Activated B cell treated with CpG ODN at 0.5 μM for 24 hours (primary cell): ENCODE results near the gene CAMKMT. TPM values are rescaled to one million over a fixed set of nuclear protein-coding genes. Genes with fewer than 3 reads are reported as not detected.

Experiments used
- ATAC-seq: fragments of 200-7000 bp; cut with Tn5 transposase; one replicate; pipeline ENCODE4 v1.10.0; 2021; ENCODE audit warnings: low read depth, mild to moderate bottlenecking, moderate library complexity
- CTCF ChIA-PET: fragments of 350-600 bp; sonication (Branson Sonifier 250); formaldehyde crosslinking; loops from one replicate; lab custom pipeline; 2021; ENCODE audit warnings: antibody characterized with exemption; lab: Charles Lee
- POLR2A ChIA-PET: fragments of 350-600 bp; sonication (Branson Sonifier 250); formaldehyde crosslinking; loops from one replicate; lab custom pipeline; 2021; ENCODE audit warnings: antibody characterized with exemption; lab: Charles Lee
- DNase-seq: peaks from one replicate; pipeline ENCODE4 v3.0.0; 2022
- H3K27ac Mint-ChIP-seq: one replicate; pipeline ENCODE4 v1.8.0; 2020; ENCODE audit warnings: mixed read lengths
- H3K27me3 Mint-ChIP-seq: one replicate; pipeline ENCODE4 v1.8.0; 2021; ENCODE audit warnings: mixed read lengths
- H3K36me3 Mint-ChIP-seq: one replicate; pipeline ENCODE4 v1.8.0; 2021; ENCODE audit warnings: low read depth, mixed read lengths
- H3K4me1 Mint-ChIP-seq: one replicate; pipeline ENCODE4 v1.8.0; 2021; ENCODE audit warnings: mixed read lengths
- H3K4me3 Mint-ChIP-seq: one replicate; pipeline ENCODE4 v1.8.0; 2020; ENCODE audit warnings: mild to moderate bottlenecking, mixed read lengths
- H3K9me3 Mint-ChIP-seq: one replicate; pipeline ENCODE4 v1.8.0; 2020; ENCODE audit warnings: mixed read lengths
- intact Hi-C: fragments of 100-400 bp; cut with micrococcal nuclease; formaldehyde crosslinking; loops from one replicate; pipeline ENCODE4 v1.15.1; 2024
- total RNA-seq: library from RNA; stranded (reverse); gene quantifications from 2 replicates; pipeline ENCODE4 v1.2.3, GENCODE V29; 2022
- TF ChIP-seq, protein P1 (sequence below): fragments of 200-600 bp; IDR thresholded peaks from one replicate; pipeline ENCODE4 v1.8.0; 2022; ENCODE audit warnings: antibody characterized with exemption, mild to moderate bottlenecking

The CAMKMT gene
- total RNA-seq, 1 donor from 2014 or later, result 21.2 TPM

DNA sequence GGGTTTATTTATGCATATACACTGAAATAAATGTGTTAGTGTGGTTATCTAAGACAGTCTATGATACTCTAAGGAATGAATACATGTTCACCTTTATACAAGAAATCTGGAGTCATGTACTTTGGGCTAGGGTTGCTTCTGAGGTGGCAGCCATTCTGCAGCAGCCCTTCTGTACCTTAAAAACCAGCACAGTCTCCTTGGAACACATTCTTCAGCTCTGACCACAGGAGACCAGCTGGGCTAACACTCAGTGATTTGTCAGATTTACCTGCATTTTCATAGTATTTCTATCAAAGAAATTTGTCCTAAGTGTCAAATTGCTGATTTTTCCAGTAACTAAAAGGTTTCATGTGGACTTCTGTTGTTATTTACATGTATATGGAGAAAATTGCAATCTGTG lies 167.7 kb downstream of the CAMKMT start:
- Mint-ChIP-seq H3K4me1 (peaks cover 5% of the 10 kb centered on the region), H3K9me3 (peaks cover 11% of the 10 kb centered on the region), H3K36me3 (peaks cover 14% of the 10 kb centered on the region), H3K4me3 (no peak overlapping the region), H3K27me3 (no peaks in the 10 kb centered on the region), H3K27ac (no peak overlapping the region)
- TF ChIP-seq, protein P1, sequence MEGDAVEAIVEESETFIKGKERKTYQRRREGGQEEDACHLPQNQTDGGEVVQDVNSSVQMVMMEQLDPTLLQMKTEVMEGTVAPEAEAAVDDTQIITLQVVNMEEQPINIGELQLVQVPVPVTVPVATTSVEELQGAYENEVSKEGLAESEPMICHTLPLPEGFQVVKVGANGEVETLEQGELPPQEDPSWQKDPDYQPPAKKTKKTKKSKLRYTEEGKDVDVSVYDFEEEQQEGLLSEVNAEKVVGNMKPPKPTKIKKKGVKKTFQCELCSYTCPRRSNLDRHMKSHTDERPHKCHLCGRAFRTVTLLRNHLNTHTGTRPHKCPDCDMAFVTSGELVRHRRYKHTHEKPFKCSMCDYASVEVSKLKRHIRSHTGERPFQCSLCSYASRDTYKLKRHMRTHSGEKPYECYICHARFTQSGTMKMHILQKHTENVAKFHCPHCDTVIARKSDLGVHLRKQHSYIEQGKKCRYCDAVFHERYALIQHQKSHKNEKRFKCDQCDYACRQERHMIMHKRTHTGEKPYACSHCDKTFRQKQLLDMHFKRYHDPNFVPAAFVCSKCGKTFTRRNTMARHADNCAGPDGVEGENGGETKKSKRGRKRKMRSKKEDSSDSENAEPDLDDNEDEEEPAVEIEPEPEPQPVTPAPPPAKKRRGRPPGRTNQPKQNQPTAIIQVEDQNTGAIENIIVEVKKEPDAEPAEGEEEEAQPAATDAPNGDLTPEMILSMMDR, result no peak
- intact Hi-C loops, result no loop called here
- ChIA-PET POLR2A (no interaction called here), CTCF (no interaction called here)
- ATAC-seq (no peak), DNase-seq (no peak)

DNA sequence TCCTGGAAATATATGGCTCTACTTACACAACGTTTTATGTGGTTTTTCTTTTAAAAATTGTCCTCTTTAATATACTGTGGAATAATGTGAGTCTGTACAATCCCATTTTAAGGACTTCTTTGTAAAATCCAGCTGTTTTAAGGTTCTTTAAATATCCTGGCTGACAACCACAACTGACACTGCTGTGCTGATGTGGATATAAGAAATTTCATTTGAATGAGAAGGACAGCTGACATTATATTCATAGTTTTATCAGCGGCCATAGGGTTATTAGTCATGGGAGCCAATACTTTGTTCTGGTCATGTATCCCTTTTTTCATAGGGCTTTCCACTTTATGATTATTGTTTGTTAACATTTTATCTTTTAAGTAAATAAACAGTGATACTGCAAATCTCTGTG lies 169.5 kb downstream of the CAMKMT start:
- POLR2A ChIA-PET, result no interaction called here
- intact Hi-C loops, result no loop called here
- ATAC-seq, result no peak

DNA sequence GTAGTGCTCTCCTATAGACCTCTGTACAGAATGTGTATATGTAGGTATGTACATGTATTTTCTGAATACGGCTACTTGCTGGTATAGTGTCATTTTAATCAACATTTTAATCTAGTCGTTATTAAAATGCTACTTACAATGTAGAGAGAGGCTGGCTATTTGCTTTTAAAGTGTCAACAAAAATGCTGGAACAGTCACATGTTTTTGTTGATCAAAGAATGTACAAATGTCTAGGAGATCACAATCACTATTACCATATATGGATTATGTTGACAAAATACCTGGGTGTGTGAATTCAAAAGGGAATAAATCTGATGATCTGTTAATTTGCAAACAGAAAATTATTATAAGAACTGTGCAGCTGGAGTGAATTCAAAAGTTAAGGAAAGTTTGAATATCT lies 170.3 kb downstream of the CAMKMT start:
- peaks cover 9% of the 10 kb centered on the region for H3K4me1 Mint-ChIP-seq
- CTCF ChIA-PET, result no interaction called here
- TF ChIP-seq, protein P1, result no peak
- peaks cover 17% of the 10 kb centered on the region for H3K36me3 Mint-ChIP-seq
- intact Hi-C loops, result no loop called here
- DNase-seq (no peak), ATAC-seq (no peak)
- H3K27me3 Mint-ChIP-seq, result no peaks in the 10 kb centered on the region
- H3K27ac Mint-ChIP-seq, result no peak overlapping the region
- POLR2A ChIA-PET, result interaction anchor here (0.7 kb wide), 1 partner anchor 107 kb away, joined by 4 read pairs; no protein-coding TSS in a partner anchor
- no peak overlapping the region for H3K4me3 Mint-ChIP-seq
- peaks cover 15% of the 10 kb centered on the region for H3K9me3 Mint-ChIP-seq

More for the DNA sequence above, 169.5 kb downstream of the CAMKMT start:
- Mint-ChIP-seq H3K27me3 (no peaks in the 10 kb centered on the region), H3K9me3 (peaks cover 11% of the 10 kb centered on the region), H3K36me3 (peaks cover 17% of the 10 kb centered on the region), H3K27ac (no peak overlapping the region), H3K4me3 (no peak overlapping the region), H3K4me1 (peaks cover 5% of the 10 kb centered on the region)
- CTCF ChIA-PET, result no interaction called here
- TF ChIP-seq, protein P1, result no peak
- no peak for DNase-seq

- H3K27ac Mint-ChIP-seq, result no peak overlapping the region
- POLR2A ChIA-PET, result no interaction called here
- peaks cover 9% of the 10 kb centered on the region for H3K4me1 Mint-ChIP-seq
- DNase-seq, result no peak
- H3K9me3 Mint-ChIP-seq, result peaks cover 18% of the 10 kb centered on the region
- H3K27me3 Mint-ChIP-seq, result no peaks in the 10 kb centered on the region
- CTCF ChIA-PET, result no interaction called here
- ATAC-seq, result no peak
- peaks cover 17% of the 10 kb centered on the region for H3K36me3 Mint-ChIP-seq
- TF ChIP-seq, protein P1, result no peak
- no peak overlapping the region for H3K4me3 Mint-ChIP-seq
- intact Hi-C loops, result no loop called here
These were observed 171.8 kb downstream of the CAMKMT start for GRCh38 chr2:44533508-44533907.

GRCh38 chr2:44535376-44535775 lies 173.6 kb downstream of the CAMKMT start:
- Mint-ChIP-seq H3K27ac (no peak overlapping the region), H3K4me1 (peaks cover 9% of the 10 kb centered on the region), H3K36me3 (peaks cover 17% of the 10 kb centered on the region), H3K27me3 (no peaks in the 10 kb centered on the region), H3K4me3 (no peak overlapping the region), H3K9me3 (peaks cover 18% of the 10 kb centered on the region)
- intact Hi-C loops, result no loop called here
- ChIA-PET CTCF (no interaction called here), POLR2A (no interaction called here)
- ATAC-seq, result no peak
- no peak for DNase-seq
- TF ChIP-seq, protein P1, result no peak
